HG03196 (cell line): ENCODE data around the gene MIEN1.
"Not testable (repeated sequence)": the region's sequence is repeated elsewhere in the genome, so short reads cannot be mapped to it uniquely, and the experiment has no call there.

ENCODE experiments used
- ATAC-seq: cut with Tn5 transposase; IDR thresholded peaks from one replicate; pipeline ENCODE4 v1.9.1; 2021; ENCODE audit not compliant: unreplicated experiment

Gene MIEN1, protein sequence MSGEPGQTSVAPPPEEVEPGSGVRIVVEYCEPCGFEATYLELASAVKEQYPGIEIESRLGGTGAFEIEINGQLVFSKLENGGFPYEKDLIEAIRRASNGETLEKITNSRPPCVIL

DNA sequence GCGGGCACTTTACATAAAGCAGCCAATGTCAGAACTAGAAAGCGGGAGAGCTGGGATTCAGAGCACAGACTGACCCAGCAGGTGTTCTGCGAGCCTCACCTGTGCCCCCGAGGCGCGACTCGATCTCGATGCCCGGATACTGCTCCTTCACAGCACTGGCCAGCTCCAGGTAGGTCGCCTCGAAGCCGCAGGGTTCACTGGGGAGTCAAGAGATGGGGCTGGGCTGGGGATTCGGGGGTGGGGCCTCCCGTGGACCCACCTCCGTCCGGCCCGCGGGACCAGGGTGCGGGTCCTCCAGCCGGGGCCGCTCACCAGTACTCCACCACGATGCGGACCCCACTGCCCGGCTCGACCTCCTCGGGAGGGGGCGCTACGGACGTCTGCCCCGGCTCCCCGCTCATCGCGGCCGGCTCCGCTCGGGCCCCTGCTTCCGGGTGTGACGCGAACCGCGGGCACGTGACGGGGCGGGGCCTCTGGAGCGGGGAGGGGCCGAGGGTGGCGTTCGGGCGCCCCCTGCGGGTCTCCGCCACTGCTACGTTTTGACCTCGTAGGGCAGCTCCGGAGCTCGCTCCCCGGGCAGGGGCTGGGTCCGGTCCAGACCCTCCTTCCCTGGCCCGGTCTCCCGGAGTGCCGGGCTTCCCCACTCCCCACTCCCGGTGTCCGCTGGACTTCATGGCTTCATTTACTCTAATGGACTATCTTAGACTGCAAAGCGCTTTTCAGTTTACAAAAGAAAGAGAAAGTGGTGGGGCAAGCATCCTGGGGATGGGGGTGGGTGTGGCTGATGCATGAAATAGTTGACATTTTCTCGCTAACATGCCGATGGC is at the start of gene MIEN1:
Gene MIEN1 (minus strand): TSS at position 438 of the 827 bp plus-strand sequence. CDS start 37 bp downstream, at position 401.
- peak; percentile 80 for ATAC-seq

DNA sequence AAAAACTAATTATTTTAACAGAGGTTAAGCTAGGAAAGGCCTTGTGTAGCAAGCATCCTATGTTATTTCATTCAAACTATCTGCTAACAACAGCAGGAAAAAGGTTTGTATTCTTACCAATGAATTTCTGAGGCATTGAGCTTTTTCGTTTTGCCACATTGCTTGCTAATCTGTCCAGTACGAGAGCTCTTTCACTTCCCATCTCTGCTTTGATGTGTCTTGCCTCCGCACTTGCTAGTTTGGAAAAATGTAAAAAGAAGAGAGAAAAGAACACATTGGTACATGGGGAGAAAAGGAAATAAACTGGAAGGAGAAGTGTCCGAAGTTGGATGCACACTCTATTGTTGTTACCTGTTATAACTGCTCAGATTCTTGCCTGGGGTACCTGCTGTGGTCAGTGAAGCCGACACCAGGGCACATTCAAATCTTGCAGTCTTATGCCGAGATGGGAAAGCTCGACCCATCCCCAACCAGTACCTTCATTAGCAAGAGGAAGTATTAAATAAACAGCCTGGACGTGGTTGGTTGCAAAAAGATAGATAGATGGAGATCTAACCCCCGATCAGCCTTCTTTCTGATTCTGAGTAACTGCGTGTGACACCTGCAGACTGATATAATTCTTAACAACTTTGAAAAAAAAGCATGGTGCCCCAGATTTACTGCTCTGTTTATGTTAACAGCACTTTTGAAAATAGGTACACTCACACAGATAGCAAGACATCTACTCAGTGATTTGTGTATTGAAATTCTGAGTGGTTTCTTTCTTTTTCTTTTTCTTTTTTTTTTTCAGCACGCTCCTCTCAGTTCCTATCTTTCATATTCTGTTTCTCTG is 47.4 kb upstream of the MIEN1 start:
- peak; percentile 42 for ATAC-seq

DNA sequence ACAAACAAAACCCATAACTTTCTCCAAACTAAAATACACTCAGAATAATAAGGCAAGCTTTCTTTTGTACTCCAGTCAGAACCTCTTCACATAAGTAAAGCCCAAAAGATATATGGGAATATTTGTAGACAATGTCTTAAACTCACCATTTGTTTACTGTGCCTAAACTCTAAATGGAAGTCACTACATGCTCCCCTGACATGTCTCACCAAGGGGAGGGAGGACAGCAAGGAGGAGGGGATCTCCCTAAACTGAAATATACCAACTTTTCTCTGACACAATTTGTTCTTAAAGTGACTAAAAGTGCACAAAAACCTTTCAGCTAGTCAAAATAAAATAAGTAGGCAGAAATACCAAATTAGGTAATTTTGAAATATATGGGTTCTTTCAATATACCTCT is 45.9 kb upstream of the MIEN1 start:
- ATAC-seq, result no peak

DNA sequence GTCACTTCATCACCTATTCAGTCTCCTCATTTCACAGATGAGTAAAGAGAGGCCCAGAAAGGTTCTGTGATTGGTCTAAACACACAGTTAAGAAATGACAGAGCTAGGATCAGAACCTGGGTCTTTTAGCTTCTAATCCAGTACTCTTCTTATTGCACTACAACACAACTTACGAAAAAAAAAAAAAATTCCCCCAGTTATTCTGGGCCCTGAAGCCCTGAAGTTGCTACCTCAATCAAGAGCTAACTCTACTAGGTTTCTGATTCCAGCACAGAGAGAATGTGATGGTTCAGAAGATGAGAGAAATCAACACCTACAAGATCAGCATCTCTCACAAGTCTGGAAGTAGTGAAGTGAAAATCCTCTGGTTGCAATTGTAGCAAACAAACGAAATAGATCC is 44.7 kb upstream of the MIEN1 start:
- no peak for ATAC-seq

DNA sequence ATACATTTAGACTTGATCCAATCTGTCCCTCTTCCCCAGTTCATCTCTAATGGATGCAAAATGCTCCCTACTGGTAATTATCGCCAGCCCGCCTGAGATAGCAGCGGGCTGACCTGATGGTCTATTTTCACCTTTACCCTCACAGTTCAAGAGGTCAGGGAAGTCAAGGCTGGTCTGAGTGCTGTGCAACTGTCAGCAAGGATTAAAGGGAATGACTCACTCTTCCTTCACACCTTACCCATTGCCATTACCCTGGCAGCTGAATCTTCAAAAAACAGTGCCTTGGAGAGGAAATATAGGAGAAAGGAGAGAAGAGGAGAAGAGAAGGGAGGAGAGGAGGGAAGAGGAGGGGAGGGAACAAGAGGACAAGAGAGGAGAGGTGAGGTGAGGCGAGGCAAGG is 43.7 kb upstream of the MIEN1 start:
- no peak for ATAC-seq

DNA sequence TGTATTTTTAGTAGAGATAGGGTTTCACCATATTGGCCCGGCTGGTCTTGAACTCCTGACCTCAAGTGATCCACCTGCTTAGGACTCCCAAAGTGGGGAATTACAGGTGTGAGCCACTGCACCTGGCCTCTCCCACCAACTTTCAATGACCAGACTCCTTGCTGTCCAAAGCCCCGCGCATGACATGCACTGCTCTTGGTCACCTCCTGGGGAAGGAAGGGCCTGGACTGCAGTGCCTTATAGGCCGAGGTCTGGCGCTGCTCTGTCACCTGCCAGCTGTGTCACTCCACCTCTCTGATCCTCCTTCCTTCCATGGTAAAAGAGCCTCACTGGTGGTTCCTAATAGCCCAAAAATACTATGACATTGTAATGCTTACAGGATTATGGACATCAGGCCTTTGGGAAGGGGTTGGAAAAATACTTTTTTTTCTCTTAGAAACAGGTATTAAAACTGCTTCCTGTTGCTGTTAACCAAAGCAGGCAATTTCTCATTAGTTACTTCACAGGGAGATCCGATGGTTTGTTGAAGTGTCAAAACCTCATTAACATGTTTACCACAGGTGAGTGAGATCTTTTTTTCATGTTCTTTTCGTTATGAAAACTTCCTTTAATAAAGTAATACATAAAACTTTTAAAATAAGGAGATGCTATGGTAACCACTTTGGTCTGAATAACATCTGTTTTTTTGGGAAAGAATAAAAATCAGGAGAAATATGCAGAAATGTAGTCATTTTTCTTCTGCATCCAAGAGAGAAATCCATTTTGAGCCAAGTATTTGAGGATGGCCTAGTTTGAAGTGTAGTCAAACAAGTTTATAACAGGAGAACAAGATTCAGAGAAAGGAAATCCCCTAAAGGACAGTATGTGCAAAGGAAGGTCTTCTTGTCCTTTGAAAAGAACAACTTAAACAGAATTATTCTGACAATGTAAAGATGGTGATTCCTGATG is 42.9 kb upstream of the MIEN1 start:
- ATAC-seq, result no peak

DNA sequence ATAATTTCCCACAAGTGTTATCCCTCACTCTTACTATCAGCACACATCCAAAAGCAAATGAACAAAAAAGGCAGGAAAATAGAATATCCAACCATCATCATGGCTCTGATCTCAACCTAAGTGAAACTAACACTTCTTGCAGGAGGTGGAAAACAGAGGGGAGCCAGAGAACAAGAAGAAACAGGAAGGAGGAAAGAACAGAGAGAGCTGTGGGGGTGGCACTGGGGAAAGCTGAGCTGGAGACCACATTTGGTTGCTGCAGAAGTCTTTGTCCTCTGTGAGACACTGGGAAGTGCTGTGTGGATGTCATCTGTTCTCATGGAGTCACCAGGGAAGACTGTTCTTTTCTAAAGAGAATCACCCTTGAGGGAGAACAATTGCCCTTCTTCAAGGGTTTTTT is 42.1 kb upstream of the MIEN1 start:
- ATAC-seq, result no peak

DNA sequence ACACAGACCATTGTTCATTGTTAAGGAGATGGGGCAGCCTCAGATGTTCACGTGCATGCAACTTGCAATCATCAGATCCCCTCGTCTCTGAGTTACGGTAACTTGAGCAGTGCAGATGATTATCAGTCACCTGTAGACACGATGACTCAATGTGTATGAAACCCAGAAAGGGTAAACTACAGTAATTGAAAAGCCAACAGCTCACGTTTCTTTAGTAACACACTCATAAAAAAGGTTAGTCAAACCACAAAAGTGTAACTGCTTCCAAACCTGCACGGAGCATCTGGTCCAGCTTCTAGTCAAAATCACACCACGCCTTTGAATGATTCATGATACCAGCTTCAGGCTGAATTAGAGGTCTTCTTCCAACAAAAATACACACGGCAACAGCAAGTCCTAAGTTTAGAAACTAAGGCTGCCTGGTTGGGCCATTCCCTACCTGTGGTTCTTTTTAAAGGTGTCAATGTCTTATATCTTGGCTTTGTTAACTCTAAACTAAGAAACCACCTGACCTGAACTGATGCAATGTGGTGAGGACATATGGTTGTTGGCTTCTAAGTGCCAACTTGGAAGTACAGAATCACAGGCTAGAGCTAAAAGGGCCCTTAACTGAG is 39.7 kb upstream of the MIEN1 start:
- ATAC-seq, result peak; percentile 49

DNA sequence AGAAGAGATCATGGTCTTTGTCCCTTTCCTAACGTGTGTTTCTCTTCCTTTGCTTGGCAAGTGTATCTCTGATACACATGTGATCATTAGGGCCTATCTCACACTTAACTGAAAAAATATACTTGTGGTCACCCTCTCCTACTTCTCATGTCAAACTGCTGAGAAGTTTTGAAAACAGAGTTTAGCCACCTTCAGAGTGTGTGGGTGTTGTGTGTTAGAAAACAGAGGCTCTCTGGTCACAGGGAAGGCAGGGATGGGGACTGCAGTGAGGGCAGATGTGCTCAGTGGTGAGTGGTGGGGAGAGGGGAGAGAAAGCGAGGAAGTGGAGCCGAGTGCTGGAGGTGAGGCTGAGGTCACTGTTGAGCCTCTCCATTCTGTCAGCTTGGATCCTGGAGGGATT is 36.8 kb upstream of the MIEN1 start:
- ATAC-seq, result no peak

DNA sequence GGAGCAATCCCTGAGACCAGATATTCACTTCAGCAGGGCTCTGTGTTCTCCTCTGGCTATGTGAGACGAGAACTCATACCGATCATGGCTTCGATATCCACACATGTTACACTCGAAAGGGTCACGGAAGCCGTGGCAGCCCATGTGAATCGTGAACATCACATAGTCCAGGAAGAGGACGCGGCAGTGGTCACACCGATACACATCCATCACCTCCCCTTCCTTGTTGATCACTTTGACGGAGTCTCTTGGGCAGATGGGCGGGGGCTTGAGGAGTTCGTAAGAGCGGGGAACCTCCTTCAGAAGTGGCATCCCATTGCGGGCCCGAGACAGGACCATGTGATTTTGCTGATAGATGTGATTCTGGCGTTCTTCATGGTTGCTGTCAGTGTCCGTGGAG is 35.4 kb upstream of the MIEN1 start:
- no peak for ATAC-seq

DNA sequence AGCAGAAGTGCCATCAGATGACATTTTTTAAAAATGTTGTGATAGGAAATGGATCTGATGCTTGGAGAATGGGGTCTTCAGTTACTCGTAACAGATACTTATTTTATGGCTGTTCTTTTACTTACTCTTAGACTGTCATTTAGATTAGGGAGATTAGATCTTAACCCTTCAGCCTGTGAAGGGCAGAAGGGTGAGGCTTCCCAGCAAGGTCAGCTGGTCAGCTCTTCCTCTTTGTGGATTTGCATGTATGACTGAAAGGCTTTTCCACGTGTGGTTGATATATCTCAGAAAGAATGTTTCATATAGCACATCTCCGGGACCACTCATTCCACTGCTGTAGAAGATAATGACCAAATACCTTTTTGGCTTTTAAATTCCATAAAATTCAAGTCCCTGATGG is 34.8 kb upstream of the MIEN1 start:
- no peak for ATAC-seq

DNA sequence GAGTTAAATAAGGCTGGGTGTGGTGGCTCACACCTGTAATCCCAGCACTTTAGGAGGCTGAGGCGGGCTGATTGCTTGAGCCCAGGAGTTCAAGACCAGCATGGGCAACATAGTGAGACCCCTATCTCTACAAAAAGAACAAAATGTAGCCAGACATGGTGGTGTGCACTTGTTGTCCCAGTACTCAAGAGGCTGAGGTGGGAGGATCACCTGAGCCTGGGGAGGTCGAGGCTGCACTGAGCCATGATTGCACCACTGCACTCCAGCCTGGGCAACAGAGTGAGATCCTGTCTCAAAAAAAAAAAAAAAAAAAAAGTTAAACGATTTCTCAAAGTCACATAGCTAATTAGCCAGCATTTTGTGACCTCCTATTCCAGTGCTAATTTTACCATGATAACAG is 33.8 kb upstream of the MIEN1 start:
- not testable (repeated sequence) for ATAC-seq

DNA sequence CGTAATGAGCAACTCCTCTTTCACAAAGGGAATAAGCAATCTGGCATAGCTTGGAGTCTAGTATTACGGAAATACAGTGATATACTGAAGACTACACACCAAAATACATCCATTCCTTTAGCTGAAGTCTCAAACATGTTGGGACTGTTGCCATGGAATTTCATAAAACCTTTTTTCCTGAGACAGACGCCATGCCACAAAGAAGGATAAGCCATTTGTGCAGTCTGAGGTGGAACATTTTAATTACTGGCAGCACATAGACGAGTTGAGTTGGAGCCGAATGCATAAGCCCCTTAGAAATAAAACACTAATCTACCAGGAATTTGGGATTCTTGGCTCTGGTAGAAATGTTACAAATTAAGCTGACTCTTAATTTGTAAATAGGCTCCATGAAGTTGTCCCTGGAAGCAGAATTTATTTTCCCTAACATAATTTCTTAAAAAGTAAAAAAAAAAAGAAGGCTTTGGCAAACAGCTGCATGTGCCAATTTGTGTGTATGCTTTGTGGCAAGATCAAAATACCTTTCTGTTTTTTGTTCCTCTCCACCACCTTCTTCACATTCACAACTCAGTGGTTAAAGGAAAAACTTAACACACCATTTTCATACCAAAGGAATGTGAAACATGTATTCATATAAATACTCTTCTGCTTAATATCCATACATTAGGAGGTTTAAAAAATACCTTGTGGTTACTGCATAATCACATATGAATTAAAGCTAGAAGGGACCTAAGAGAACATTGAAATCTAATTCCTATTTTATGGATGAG is 32.9 kb upstream of the MIEN1 start:
- no peak for ATAC-seq

DNA sequence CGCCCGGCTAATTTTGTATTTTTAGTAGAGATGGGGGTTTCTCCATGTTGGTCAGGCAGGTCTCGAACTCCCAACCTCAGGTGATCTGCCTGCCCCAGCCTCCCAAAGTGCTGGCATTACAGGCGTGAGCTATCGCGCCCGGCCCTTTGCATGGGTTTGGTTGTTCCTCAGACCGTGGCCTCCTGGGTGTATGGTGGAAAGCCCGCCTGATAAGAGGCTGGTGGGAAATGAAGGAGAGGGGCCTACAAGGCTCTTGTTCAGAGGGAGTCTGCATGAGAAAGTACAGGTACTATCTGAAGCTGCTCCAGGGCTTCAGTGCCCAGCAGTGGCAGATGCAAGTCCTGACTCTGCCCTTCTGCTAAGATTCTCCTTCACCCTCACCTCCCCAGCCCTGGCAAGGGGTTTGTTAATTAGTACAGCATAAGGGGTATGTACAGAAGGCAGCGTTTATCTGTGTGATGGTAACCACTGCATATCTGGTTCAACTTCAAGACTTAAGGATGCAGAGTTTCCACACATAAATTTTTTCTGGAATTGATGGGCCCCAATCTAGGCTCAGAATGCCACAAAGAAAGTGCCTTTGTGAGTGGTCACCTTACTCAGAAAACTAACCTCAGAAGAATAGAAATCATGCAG is 31.6 kb upstream of the MIEN1 start:
- no peak for ATAC-seq

DNA sequence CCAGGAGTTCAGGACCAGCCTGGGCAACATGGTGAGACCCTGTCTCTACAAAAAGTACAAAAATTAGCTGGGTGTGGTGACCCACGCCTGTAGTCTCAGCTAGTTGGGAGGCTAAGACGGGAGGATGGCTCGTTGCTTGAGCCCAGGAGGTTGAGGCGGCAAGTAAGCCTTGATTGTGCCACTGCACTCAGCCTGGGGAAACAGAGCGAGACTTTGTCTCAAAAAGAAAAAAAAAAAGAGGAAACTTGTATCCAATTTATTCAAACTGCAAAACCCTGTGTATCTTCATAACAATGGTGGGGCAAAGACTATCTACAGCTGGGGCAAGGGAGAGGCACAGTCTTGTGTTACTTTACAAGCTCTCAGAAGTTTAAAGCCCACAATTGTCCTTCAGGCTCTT is 28.9 kb upstream of the MIEN1 start:
- ATAC-seq, result no peak

DNA sequence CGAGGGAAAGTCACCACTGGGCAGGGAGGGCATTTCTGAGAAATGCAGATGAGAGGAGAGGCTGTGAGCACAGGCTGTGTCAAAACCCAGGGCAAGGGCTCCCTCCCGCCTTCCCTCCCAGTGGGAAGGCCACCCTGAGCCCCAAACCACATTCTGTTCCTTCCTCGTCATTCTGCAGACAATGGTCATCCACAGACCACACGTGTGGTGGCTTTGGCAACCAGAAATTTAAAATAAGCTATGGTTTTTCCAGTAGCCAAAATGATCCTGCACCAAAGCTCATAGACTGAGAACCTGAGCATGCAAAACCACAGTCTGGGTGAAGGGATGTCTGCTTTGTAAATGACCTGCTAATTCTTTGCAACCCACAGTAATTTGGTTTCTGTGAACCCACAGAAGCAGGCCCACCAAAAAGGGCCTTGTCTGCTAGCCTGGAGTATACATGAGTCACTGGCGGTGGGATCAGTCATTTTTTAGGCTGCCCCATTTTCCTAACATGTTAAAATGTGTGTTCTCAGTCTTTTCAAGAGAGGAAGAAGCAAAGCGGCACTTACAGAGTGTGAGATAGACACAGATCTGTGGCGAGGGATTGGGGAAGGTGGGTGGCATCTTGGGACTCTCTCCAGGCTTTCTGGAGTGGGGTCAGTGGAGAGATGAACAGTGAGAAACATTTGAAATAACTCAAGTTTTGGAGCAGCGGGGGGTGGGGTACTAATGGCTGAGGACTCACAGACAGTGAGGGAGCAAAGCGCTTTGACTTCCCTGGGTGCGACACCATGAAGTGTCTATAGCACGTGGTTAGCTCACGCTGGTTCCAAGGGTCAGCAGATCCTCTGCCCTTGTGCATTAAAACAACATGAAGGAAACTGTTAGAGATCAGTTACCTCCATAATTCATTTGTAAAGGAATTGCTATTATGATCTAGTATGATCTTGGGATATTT is 27.9 kb upstream of the MIEN1 start:
- no peak for ATAC-seq

DNA sequence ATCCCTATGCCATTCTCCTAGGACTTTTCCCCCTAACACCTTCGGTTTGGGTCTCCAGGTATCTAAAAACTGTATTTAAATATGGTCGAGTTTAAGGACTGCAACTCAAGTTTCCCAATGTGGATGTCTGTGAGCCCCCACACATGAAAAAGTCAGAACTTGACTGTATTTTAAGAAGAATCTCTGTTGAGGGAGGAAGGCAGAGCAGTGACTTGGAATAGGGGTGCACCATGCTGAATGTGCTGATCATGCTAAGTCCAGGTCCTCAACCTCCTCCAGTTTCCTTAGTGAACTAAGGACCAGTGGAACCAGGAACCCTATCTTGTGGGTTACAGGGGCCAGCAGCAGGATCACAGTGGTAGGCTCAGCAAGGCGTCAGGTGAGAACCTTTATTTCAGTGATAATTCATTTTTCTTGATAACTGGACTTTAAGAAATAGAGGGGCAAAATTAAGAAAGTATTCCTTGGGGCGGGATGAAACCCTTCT is 26.9 kb upstream of the MIEN1 start:
- no peak for ATAC-seq
